PFSK-1 (cell line): ENCODE results near the gene TAS2R46.

Source experiments
- POLR2AphosphoS5 ChIP-seq: IDR thresholded peaks from 2 replicates; pipeline ENCODE4 v1.6.1; 2012; ENCODE audit warnings: low read depth, mild to moderate bottlenecking, control low read depth, low read length, moderate library complexity
- REST ChIP-seq, 2 experiments: IDR thresholded peaks; 2 replicates each; pipeline versions ENCODE4 v1.6.1 to v1.8.0; 2011 to 2012; ENCODE audit warnings: low read depth in 2 of 2, low read length in 2 of 2, control low read depth in 1 of 2, inconsistent platforms in 1 of 2, mild to moderate bottlenecking in 1 of 2, moderate library complexity in 1 of 2; ENCODE audit not compliant: insufficient read depth in 1 of 2
- SIN3A ChIP-seq: IDR thresholded peaks from 2 replicates; pipeline ENCODE4 v1.6.1; 2012; ENCODE audit warnings: mild to moderate bottlenecking, low read length, moderate library complexity, borderline replicate concordance; ENCODE audit not compliant: insufficient read depth

DNA sequence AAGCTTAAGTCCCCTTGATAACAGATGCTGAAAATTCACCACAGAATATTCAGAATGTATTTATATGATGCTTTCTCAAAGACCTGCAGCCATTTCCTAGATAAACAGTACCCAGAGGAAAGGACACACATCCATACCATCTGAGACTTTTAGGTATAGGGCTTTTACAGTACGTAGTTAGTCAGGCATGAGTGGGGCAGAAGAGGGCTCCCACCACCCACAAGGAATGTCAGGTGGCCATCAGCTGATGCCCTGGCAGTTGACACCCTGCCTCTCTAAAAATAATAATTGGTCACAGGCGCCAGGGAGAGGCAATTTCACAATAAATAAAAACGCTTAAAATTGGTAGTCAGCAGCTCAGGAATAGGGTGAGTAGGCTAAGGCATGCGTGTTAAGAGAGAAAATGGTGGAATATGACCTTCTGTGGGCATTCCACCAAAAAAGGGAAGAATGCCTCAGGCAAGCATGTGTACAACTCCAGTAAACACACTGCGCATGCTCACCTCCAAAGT is 7.8 kb upstream of the TAS2R46 start:
- TF ChIP-seq REST (IDR thresholded peaks at IDR 0.05; ENCODE audit: insufficient read depth in 1 of 2, low read depth in 2 of 2, low read length in 2 of 2) (no peak), POLR2AphosphoS5 (no peak), SIN3A (no peak)
